Stomach (tissue), 9 donors: Measurements from ENCODE around the gene MSI2. TPM values are rescaled to one million over a fixed set of nuclear protein-coding genes. Genes with fewer than 3 reads are reported as not detected.
A peak's percentile ranks its signal among the peaks of the same experiment; 100 is the strongest.

ENCODE experiments used
- DNase-seq, 2 donors: peaks; one replicate each; pipeline versions ENCODE4 v3.0.0 to v3.0.0-alpha.2; 2013 to 2019
- H3K27ac ChIP-seq, 5 donors: fragments of 200-600 bp in 4 of 5; sonication (generic) in 4 of 5; one replicate each; pipeline ENCODE4 v1.5.1; 2013 to 2019; ENCODE audit warnings: mild to moderate bottlenecking in 1 of 5, moderate library complexity in 1 of 5
- H3K27me3 ChIP-seq, 3 donors: fragments of 200-600 bp; sonication (generic); one replicate each; pipeline ENCODE4 v1.5.1; 2017 to 2019; ENCODE audit warnings: mixed run types in 1 of 3
- H3K36me3 ChIP-seq, 4 donors: fragments of 200-600 bp; sonication (generic); 1 replicate in 3 of 4; 2 replicates in 1 of 4; pipeline ENCODE4 v1.5.1; 2016 to 2019
- H3K4me1 ChIP-seq, 4 donors: fragments of 200-600 bp; sonication (generic); one replicate each; pipeline ENCODE4 v1.5.1; 2016 to 2019
- H3K4me3 ChIP-seq, 4 donors: fragments of 200-600 bp; sonication (generic) in 3 of 4; one replicate each; pipeline ENCODE4 v1.5.1; 2016 to 2019; ENCODE audit warnings: mild to moderate bottlenecking in 1 of 4
- H3K9me3 ChIP-seq, 4 donors: fragments of 200-600 bp; sonication (generic); one replicate each; pipeline ENCODE4 v1.5.1; 2016 to 2019
- CTCF ChIP-seq, 7 experiments: fragments of 450-650 bp in 4 of 7; fragments of 200-600 bp in 3 of 7; sonication (generic) in 3 of 7; IDR thresholded peaks; one replicate each; pipeline ENCODE4 v1.5.1; 2016 to 2019; ENCODE audit warnings: antibody characterized with exemption in 7 of 7, control low read depth in 2 of 7, mild to moderate bottlenecking in 1 of 7
- EP300 ChIP-seq: sonication (generic); formaldehyde crosslinking; IDR thresholded peaks from one replicate; pipeline ENCODE4 v1.6.1; 2017; ENCODE audit warnings: antibody characterized with exemption
- POLR2A ChIP-seq, 4 donors: fragments of 450-650 bp; IDR thresholded peaks; one replicate each; pipeline ENCODE4 v1.6.1; 2016; ENCODE audit warnings: antibody characterized with exemption in 4 of 4, control low read depth in 2 of 4, mild to moderate bottlenecking in 1 of 4, moderate library complexity in 1 of 4
- POLR2AphosphoS5 ChIP-seq, 3 donors: sonication (generic); formaldehyde crosslinking; IDR thresholded peaks; one replicate each; pipeline ENCODE4 v1.6.1; 2016; ENCODE audit warnings: antibody characterized with exemption in 3 of 3
- WGBS, 5 donors: extraction: QIAGEN DNeasy Blood & Tissue Kit in 3 of 5; methylation state at CpG; one replicate each; pipeline versions ENCODE4 v1.1.5 to v1.1.7; 2013 to 2018; 5-methylcytosine and 5-hydroxymethylcytosine counted together
- intact Hi-C: fragments of 100-400 bp; cut with DNase I; formaldehyde crosslinking; loops from one replicate; pipeline ENCODE4 v1.15.1; 2023; ENCODE audit warnings: low total_unique reads
- polyA plus RNA-seq, 3 donors: library from polyadenylated mRNA; stranded (reverse); fragments of 200-250 nt; gene quantifications; one replicate each; pipeline ENCODE4 v1.2.3, GENCODE V29; 2013
- total RNA-seq, 5 donors: library from RNA; depleted of rRNA; stranded (reverse); fragments of >200 nt; gene quantifications; one replicate each; pipeline versions ENCODE4 v1.1.0 to v1.2.3, GENCODE V29; 2014 to 2016
- donor health status: healthy with polysubstance abuse.
- donor health status: Bipolar disorder and iron deficiency.
- donor health status: healthy.

Gene MSI2
- total and polyA plus RNA-seq, 8 donors = 8.3 to 72.4 (median 22.9) TPM

GRCh38 chr17:57394375-57394774 is 138.1 kb downstream of the MSI2 start:
- DNase-seq = no peak
- intact Hi-C loops = no loop called here
- Histone ChIP-seq H3K4me3 (no peak overlapping the region), H3K27ac (no peak overlapping the region), H3K4me1 (peaks cover 0 to 9% (median 2%) of the 10 kb centered on the region in 4 donors), H3K27me3 (no peaks in the 10 kb centered on the region), H3K9me3 (peaks cover 5 to 16% (median 8%) of the 10 kb centered on the region in 4 donors), H3K36me3 (peaks cover 0 to 9% (median 4%) of the 10 kb centered on the region in 4 donors)
- no peak for TF ChIP-seq POLR2A (IDR thresholded peaks at IDR 0.05)
- TF ChIP-seq CTCF (IDR thresholded peaks at IDR 0.05) = no peak
- no peak for TF ChIP-seq POLR2AphosphoS5 (IDR thresholded peaks at IDR 0.05)
- TF ChIP-seq EP300 = no peak
- 95 to 100% (median 97%) methylated on average over 2 of the region's 2 CpGs for WGBS, 5 donors

GRCh38 chr17:57395721-57396321 is 139.5 kb downstream of the MSI2 start:
- H3K36me3 ChIP-seq = peaks cover 0 to 9% (median 4%) of the 10 kb centered on the region in 4 donors
- H3K9me3 ChIP-seq = peaks cover 5 to 16% (median 8%) of the 10 kb centered on the region in 4 donors
- H3K4me1 ChIP-seq = peaks cover 0 to 9% (median 2%) of the 10 kb centered on the region in 4 donors
- TF ChIP-seq POLR2A (IDR thresholded peaks at IDR 0.05) (no peak), POLR2AphosphoS5 (IDR thresholded peaks at IDR 0.05) (no peak), CTCF (IDR thresholded peaks at IDR 0.05) (no peak)
- no peak overlapping the region for H3K27ac ChIP-seq
- no peaks in the 10 kb centered on the region for H3K27me3 ChIP-seq
- 95 to 100% (median 97%) methylated on average over 2 of the region's 2 CpGs for WGBS, 5 donors
- no peak for DNase-seq
- H3K4me3 ChIP-seq = no peak overlapping the region
- intact Hi-C loops = no loop called here

GRCh38 chr17:57396511-57396921 is 140.2 kb downstream of the MSI2 start:
- 67 to 75% (median 72%) methylated on average over 8 of the region's 8 CpGs for WGBS, 5 donors
- intact Hi-C loops = no loop called here
- Histone ChIP-seq H3K4me3 (no peak overlapping the region), H3K4me1 (peaks cover 0 to 9% (median 2%) of the 10 kb centered on the region in 4 donors), H3K36me3 (peaks cover 0 to 13% (median 8%) of the 10 kb centered on the region in 4 donors), H3K27me3 (no peaks in the 10 kb centered on the region), H3K27ac (no peak overlapping the region), H3K9me3 (peaks cover 5 to 16% (median 8%) of the 10 kb centered on the region in 4 donors)
- DNase-seq = peak in 1 of 2 donors; percentile 65
- TF ChIP-seq EP300 = no peak
- TF ChIP-seq POLR2A (IDR thresholded peaks at IDR 0.05) = no peak
- no peak for TF ChIP-seq POLR2AphosphoS5 (IDR thresholded peaks at IDR 0.05)
- no peak for TF ChIP-seq CTCF (IDR thresholded peaks at IDR 0.05)

GRCh38 chr17:57397402-57397801 is 141.1 kb downstream of the MSI2 start:
- Histone ChIP-seq H3K36me3 (peaks cover 0 to 22% (median 17%) of the 10 kb centered on the region in 4 donors), H3K27ac (no peak overlapping the region), H3K4me3 (no peak overlapping the region), H3K27me3 (no peaks in the 10 kb centered on the region), H3K4me1 (peaks cover 0 to 9% (median 2%) of the 10 kb centered on the region in 4 donors), H3K9me3 (peaks cover 5 to 16% (median 8%) of the 10 kb centered on the region in 4 donors)
- intact Hi-C loops = no loop called here
- 92 to 97% (median 96%) methylated on average over 7 of the region's 7 CpGs for WGBS, 5 donors
- no peak for DNase-seq
- TF ChIP-seq CTCF (IDR thresholded peaks at IDR 0.05) (no peak), POLR2AphosphoS5 (IDR thresholded peaks at IDR 0.05) (no peak), POLR2A (IDR thresholded peaks at IDR 0.05) (no peak), EP300 (no peak)
